IPS-NIHi11 (cell line): ENCODE measurements around the gene SLC44A3.
A peak's percentile ranks its signal among the peaks of the same experiment; 100 is the strongest.
"Not testable (repeated sequence)": the region's sequence is repeated elsewhere in the genome, so short reads cannot be mapped to it uniquely, and the experiment has no call there.

ENCODE experiments used
- DNase-seq: peaks from one replicate; pipeline ENCODE4 v3.0.0; 2012; ENCODE audit warnings: mixed read lengths, low spot score

The SLC44A3 gene

DNA sequence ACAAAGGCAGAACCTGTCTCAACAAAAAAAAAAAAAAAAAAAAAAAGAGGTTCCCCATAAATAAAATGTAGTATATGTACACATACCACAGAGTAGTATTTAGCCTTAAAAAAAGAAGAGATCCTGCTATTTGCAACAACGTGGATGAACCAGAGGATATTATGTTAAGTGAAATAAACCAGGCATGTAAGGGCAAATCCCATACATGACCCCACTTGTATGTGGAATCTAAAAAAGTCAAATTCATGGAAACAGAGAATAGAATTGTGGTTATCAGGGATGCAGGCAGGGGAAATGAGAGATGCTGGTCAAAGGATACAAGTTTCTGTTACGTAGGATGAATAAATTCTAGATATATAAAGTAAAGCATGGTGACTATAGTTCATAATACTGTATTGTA lies 16.7 kb downstream of the SLC44A3 start:
- no peak for DNase-seq

DNA sequence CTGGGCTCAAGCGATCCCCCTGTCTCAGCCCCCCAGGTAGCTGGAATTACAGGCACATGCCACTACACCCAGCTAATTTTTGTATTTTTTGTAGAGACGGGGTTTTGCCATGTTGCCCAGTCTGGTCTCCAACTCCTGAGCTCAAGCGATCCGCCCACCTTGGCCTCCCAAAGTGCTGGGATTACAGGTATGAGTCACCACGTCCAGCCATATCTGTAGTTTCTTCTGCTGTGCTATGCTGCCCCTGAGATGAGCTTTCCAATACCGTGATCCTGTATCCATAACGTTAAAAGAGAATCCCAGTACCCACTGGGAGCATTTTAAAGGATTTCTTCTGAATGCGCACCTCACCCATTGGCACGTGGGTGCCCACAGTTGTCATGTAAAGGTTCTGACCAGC lies 20.2 kb downstream of the SLC44A3 start:
- not testable (repeated sequence) for DNase-seq

DNA sequence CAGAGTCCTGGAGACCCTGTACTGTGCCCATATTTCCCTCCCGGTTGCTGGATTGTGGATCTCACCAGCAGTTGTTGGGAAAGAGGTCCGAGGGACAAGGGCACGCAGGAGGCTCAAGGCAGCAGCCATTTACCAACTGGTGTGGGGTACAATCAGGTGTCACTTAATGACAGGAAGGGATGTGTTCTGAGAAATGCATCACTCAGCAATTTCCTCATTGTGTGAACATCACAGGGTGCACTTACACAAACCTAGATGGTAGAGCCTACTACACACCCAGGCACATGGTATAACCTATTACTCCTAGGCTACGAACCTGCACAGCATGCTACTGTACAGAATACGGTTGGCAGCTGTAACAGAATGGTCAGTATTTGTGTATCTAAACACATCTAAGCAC lies 20.7 kb downstream of the SLC44A3 start:
- no peak for DNase-seq

DNA sequence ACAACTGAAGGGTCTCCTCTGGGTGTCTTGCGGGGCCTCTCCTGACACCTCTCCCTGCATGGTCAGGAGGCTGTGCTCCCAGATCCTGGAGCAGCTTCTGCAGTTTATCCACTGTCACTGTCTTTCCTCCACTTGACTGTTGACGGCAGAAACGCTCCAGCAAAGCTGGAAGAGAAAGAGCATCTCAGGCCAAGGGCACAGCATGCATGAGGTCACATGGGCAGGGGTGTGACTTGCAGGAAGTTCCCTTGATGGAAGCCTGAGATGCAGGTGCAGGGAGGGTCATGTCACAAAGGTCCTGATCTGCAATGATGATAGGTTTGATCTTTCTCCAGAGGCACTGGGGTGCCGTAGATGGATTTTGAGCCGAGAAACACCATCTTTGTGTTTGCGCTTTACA lies 23.3 kb downstream of the SLC44A3 start:
- DNase-seq: no peak

DNA sequence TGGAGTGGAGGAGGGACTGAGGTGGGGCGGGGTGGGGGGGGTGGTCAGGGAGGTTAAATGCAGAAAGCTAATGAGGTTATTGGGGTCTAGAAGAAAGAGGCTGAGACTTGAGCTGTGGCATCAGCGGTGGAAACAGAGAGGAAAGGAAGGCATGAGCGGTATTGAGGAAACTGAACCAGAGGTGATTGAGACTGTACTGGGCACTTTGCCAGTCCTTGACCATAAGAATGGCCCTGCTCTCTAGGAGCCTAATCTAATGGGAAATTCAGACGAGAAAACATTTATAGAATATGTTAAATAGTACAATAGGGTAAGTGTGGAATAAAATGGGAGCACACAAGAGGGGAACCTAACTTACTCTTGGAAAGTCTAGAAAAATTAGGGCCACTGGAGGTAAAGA lies 23.7 kb downstream of the SLC44A3 start:
- no peak for DNase-seq

DNA sequence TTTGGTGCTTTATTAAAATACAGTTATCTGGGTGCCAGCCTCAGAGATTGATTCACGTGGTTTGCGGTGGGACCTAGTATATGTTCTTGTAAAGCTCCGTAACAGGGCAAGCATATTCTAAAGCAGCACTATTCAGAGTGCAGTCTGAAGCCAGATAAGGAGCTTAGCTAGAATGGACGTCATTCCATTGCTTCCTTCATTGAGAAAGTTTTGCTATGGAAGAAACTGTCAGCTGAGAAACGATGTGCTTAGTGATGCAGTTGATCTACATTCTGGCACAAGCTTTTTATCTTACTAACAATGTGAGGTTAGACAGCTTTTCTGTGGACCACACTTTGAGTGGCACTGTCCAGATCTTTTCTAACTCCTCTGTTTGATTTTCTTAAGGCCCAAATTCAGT lies 26.2 kb downstream of the SLC44A3 start:
- DNase-seq: no peak

DNA sequence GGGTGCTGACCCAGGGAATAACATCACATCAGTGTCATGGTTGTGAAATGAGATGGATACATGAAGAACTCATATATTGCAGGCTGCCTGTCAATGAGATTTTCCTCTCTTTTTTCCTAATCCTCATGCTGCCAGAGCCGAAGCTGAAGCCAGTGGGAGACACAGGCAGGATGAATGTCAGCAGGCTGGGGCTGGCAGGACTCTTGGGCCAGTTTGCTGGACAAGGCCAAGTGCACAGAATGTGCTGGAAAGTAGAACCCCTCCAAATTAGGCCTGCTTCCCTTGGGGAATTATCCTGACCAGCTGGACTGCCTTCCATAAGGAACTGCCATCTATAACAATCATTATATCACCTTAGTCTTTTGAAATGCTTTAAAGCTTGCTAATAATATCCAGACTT lies 31.4 kb downstream of the SLC44A3 start:
- no peak for DNase-seq

DNA sequence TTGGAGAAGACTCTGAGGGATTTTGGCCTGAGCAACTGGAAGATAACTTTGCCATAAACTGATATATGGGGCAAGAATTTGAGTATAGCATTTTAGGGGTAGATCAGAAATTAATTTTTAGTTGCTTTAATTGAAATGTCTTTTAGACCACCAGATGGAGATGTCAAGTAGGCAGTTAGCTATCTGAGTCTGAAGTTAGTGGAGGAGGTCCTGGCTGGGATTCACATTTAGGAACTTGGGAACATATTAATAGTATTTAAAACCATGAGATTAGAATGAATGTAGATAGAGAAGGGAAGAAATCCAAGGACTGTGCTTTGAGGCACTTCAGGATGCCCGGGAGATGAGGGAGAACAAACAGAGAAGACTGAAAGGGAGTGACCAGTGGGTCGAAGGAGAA lies 32.6 kb downstream of the SLC44A3 start:
- no peak for DNase-seq

DNA sequence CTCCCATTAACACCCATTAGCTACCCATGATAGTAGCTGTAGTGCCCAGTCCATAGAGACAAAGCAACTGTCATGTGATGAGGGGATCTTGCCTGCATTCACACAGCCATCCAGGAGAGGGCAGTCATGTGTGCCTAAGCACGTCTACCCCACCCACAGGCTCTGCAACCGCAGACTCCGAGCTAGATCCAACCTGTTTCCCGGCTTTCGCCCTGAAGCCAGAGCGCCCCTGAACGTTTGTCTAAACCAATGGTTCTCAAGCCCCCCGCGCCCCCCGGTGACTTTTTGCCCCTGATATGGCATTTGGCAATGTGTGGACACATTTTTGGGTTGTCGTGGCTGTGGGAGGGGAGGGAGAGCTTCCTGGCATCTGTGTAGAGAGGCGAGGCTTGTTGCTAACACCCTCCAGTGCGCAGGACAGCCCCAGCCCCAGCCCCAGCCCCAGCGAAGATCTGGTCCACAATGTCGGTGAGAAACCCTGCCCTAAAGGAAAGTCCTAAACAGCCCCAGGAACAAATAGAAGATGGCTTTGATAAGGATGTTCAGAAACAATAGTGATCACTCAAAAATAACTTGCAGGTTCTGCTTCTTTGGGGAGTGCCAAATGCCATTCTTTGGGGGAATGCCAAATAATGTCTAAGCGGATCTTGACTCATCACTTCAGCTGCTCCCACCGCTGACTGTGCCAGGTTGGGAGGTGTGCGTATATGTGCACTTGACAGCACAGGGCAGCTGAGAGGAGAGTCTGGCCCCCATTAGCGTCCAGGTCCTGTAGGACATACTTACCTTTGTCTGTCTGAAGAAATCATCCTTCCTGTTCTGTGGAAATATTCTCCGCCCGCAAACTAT lies 34.5 kb downstream of the SLC44A3 start:
- peak; percentile 94 for DNase-seq

DNA sequence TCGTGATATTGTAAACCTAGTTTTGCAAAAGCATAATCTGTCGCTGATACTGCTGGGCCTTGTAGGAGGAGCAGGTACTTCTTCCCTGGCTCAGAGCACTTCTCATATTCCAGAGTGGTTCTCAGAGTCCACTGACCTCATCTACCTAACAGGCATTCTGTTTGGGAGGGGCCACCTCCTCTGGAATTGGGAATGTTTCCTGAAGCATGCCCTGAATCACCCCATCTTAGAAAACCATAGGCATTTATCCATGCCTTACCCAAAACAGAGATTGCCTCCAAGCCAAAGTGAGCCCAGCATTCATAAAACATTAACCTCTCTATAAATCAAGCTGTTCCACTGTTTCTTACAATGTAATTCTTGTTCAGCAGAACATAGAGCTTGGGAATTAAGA lies 35.1 kb downstream of the SLC44A3 start:
- DNase-seq: no peak

DNA sequence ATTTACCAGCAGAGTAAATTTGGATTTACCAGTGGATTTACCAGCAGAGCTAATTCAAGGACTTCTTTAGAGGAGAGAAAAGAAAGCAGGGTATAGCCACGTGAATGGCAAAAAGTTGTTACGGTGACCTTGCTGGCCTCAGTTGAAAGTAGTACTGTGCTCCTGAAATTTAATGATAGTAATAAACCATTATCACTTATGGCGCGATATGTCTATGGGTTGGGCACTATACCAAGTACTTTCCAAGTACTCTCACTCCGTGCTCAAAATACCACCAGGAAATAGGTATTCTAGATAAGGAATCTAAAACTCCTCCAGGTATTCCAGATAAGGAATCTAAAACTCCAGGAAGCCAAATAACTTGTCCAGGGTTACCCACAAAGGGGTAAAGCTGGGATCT lies 35.8 kb downstream of the SLC44A3 start:
- DNase-seq: no peak

DNA sequence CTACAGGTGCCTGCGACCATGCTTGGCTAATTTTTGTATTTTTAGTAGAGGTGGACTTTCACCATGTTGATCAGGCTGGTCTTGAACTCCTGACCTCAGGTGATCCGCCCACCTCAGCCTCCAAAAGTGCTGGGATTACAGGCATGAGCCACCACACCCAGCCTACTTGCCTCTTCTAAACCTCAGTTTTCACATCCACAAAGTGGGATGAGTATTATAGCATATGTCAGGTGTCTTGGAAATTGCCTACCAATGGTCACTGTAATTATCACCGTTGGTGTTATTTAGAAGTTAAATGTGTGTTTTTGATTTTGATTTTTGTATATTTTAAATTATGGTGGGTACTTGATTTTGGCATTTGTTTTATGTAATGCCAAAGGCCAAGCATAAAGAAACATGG lies 36.7 kb downstream of the SLC44A3 start:
- DNase-seq: no peak

DNA sequence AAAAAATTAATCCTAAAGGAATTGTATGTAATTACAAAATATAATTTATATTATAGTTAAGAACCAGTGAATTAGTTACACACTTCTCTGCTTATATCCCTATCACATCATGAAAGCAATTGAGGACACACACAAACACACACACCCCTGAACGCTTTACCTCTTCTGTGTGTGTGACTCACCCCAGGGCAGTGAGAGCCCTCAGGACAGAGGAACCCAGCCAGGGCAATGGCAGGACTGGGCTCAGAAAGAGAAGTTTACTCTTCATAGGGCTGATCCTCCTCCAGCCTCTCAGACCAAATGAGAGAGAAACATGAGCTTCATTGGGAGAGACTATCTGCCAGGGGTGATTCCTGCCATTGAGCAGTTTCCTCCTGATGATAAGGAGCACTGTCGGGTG lies 38.1 kb downstream of the SLC44A3 start:
- no peak for DNase-seq

DNA sequence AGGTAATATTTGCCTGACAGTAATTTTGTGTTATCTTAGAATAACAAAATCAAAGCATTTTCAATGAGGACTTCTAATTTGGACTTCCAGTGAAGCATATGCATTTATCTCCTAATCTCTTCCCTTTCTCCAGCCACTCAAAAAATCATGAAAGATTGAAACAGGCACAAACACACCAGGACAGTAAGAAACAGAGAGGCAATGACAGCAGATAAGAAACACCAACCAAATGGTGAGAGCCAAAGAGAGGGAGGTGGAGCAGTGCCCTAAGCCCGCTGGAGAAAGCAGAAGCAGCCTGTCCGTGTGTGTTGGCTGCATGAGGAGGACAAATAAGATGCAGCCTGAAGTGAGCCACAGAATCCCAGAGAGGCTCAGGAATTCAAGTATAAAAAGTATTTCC lies 39.0 kb downstream of the SLC44A3 start:
- DNase-seq: no peak

DNA sequence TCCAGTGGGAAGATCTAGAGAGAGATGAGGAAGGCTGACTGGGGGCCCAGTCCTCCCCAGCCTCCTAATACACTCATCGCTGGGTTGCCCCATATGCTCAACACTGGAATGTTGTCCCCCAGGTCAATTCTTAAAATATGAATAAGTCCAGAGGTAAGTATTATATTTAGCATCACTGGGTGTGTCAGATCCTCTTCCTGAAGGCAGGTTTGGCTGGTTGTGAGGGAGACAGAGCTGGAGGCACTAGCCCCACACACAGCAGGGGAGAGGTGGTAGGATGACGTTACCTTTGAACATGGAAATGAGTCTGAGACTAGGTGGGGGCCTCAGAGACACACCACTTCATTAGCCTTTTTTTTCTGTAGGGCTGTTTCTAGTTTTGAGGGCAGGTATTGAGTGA lies 42.6 kb downstream of the SLC44A3 start:
- DNase-seq: no peak

DNA sequence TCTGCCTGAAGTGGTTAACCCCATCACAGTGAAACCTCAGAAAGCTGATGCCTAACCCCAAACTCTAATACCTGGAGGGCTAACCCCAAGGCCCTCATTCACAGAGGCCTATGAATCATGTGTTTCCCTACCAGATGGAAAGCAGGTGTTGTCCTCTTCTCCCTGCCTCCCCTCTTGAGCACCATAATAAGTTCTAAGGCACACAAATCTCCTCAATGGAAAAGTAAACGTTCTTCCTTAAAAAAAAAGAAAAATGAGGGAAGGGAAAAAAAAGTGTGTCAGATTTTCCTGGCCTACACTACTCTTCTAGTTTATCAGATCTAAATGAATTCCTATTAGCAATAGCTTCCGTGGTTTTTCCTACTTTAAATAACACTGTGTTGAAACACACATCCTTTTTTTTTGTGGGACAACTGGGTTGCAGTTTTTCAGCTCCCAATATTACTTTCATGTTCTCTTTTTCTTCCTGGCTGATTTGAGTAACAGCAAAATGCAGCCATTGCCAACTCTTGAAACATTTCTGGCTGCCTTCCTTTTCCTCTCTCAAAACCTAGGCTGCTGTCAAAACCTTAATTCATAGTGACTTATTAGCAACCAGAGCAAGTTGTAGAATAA lies 43.2 kb downstream of the SLC44A3 start:
- no peak for DNase-seq

DNA sequence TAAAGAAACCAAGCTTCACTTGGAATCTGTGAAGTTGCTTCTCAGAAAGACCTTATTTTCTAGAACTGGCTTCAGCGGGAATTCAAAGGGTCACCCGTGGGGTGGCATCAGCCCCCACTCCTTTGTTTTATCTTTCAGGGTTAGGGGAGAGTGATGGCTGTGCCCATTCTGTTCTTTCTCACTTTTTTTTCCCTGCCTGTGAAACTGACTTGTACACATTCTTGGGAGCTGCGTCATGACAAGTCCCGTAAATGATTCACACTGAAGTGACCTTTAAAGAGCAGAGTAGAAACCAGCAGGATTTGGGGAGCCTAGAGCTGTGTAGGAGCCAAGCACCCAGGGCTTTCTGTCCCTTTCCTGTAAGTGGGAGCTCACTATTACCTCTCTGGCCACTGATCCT lies 43.8 kb downstream of the SLC44A3 start:
- DNase-seq: no peak

DNA sequence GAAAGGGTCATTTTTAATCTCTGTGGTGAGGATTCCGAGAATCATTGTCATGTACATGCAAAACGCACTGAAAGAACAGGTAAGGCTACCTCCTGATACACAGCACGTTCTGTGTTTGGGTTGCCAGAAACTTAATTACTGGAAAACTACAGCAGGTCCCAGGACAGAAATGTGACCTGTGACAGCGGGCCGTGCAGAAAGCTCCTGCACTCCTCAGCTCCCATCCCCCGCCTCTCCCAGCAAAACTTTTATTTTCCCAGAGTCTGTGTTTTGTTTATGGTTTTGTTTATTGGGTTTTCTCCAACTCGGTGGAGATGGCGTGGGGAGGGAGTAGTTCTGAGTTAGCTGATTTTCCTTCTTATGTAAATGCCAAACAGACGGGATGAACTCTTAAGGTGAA lies 44.7 kb downstream of the SLC44A3 start:
- no peak for DNase-seq

DNA sequence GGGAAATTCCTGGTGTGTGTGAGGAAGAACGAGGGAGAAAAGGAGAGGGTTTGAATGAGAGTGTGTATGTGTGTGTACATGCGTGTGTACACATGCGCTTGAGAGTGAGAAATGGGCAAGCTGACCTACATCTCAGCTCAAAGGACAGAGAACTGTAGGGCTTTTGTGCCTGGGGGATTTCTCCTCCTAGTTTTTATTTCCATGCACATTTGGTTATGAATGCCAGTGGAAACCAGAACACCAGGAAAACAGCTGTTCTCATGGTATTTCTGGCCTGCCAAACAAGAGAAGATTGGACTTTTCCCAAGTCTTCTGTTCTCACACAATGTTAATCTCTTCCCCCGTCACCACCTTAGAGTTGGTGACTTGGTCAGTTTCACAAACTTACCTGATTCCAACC lies 45.2 kb downstream of the SLC44A3 start:
- no peak for DNase-seq

DNA sequence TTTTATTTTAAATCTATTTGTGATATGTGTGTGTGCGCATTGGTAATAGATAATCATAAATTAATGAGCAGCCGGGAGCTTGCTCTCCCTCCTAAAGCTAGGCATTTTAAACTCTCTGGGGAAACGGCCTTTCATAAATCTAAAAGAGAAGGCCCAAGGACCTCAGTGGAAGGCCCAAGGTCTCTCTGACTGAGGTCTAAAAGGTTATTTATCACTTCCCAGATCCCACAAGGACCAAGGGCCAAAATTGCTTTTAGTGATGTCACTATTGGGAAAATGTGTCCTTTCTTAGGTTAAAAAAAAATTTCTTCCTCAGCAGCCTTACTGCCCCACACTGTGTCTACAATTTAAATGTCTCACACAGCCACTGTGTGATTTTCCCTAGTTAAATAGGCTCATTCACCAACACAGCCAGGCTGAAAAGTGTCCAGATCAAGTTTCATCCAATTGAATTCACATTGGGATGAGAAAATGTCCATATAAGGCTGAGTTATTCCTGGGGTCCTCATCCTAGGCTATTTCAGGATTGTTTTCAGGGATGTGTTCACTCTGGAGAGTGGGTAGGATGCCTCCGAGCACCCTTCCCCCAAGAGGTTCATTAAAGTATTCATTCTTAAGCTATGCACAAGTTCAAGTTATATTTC lies 46.1 kb downstream of the SLC44A3 start:
- peak; percentile 26 for DNase-seq

DNA sequence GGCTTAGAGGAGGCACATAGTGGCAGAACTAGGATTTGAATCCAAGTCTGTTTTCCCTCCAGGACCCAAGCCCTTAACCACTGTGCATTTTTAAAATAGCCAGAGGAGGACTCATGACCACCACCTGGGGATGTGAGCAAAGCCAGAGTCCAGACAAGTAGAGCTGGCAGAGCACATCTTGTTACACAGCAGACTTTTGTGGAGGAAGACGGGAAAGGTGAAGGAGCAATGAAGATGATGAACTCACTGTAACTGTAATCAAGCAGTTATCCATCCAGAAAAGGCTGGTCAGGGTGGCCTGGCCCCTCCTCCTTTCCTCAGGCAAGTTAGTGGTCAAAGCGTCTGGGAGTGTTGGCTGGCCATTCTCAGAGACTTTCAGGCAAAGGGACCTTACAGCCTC lies 50.9 kb downstream of the SLC44A3 start:
- DNase-seq: no peak

DNA sequence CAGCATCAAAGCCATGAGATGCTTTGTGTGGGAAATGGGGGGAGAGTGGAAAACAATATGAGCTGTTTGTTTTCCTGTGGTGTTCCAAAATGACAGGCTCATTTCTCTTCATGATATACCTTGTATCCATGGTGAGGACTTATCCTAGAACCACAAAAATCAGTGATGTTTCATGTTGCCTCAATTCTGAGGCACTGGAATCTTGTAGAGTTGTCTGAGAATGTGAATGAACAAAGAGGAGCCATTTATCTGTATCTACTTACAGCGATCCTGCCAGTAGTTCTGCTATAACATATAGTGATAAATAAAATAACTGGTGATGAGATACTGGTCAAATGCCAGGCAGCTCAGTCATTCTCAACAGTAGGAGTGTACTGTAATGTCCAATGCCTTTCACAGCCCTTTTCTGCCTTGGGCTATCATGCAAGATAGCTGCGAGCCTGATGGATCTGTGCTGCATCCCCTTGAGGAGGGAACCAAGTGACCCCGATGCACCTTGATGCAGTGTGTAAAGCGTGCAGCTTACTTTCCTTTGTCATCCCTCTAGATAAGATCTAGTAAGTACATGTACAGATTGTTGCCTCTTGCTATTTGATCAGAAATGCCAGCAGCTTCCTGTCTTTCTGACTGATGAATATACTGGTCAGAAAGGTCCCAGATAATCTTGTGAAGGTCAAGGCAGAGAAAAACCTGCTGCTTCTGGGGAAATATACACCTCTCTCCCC lies 52.8 kb downstream of the SLC44A3 start:
- no peak for DNase-seq
